Natural killer cell (primary cell): ENCODE data around the gene VPS9D1. TPM values are rescaled to one million over a fixed set of nuclear protein-coding genes. Genes with fewer than 3 reads are reported as not detected.

ENCODE experiments used
- ATAC-seq, 3 donors: fragments of 150-1000 bp in 2 of 3; fragments of 200-7000 bp in 1 of 3; cut with Tn5 transposase; 1 replicate in 1 of 3; 2 replicates in 2 of 3; pipeline ENCODE4 v1.10.0; 2021; ENCODE audit warnings: mild to moderate bottlenecking in 2 of 3, moderate library complexity in 2 of 3
- DNase-seq, 2 donors: peaks; one replicate each; pipeline versions ENCODE4 v3.0.0 to v3.0.0-alpha.2; 2013 to 2021; ENCODE audit warnings: mixed read lengths in 1 of 2
- H3K27ac ChIP-seq: one replicate; pipeline ENCODE4 v1.5.1; 2013; ENCODE audit warnings: mild to moderate bottlenecking, low read length
- H3K27me3 ChIP-seq: one replicate; pipeline ENCODE4 v1.6.1; 2013; ENCODE audit warnings: low read length; ENCODE audit not compliant: control insufficient read depth, insufficient read depth
- H3K36me3 ChIP-seq: one replicate; pipeline ENCODE4 v1.6.1; 2013; ENCODE audit warnings: low read length; ENCODE audit not compliant: control insufficient read depth, insufficient read depth
- H3K4me1 ChIP-seq: one replicate; pipeline ENCODE4 v1.6.1; 2013; ENCODE audit warnings: low read length; ENCODE audit not compliant: control insufficient read depth, insufficient read depth
- H3K4me3 ChIP-seq: one replicate; pipeline ENCODE4 v1.5.1; 2013; ENCODE audit warnings: low read length
- H3K9me3 ChIP-seq: one replicate; pipeline ENCODE4 v1.6.1; 2013; ENCODE audit warnings: low read length; ENCODE audit not compliant: control insufficient read depth, insufficient read depth
- H3K27ac Mint-ChIP-seq, 2 donors: one replicate each; pipeline ENCODE4 v1.8.0; 2022; ENCODE audit warnings: mild to moderate bottlenecking in 2 of 2, mixed read lengths in 2 of 2, moderate library complexity in 1 of 2
- H3K27me3 Mint-ChIP-seq, 2 donors: one replicate each; pipeline ENCODE4 v1.8.0; 2022; ENCODE audit warnings: low read depth in 2 of 2, mixed read lengths in 2 of 2
- H3K36me3 Mint-ChIP-seq: one replicate; pipeline ENCODE4 v1.8.0; 2022; ENCODE audit warnings: mixed read lengths
- H3K4me1 Mint-ChIP-seq, 2 donors: one replicate each; pipeline ENCODE4 v1.8.0; 2022; ENCODE audit warnings: mixed read lengths in 2 of 2
- H3K4me3 Mint-ChIP-seq: one replicate; pipeline ENCODE4 v1.8.0; 2022; ENCODE audit warnings: mild to moderate bottlenecking, moderate library complexity, mixed read lengths
- H3K9me3 Mint-ChIP-seq, 2 donors: one replicate each; pipeline ENCODE4 v1.8.0; 2022; ENCODE audit warnings: mixed read lengths in 2 of 2
- CTCF ChIP-seq: fragments of 200-600 bp; IDR thresholded peaks from one replicate; pipeline ENCODE4 v1.8.0; 2022; ENCODE audit warnings: antibody characterized with exemption
- WGBS: methylation state at CpG from one replicate; pipeline ENCODE4 v1.1.7; 2013; ENCODE audit warnings: missing lambda C conversion rate; ENCODE audit not compliant: insufficient coverage; 5-methylcytosine and 5-hydroxymethylcytosine counted together
- intact Hi-C: fragments of 100-400 bp; cut with micrococcal nuclease; formaldehyde crosslinking; loops from one replicate; pipeline ENCODE4 v1.14.2; 2022
- total RNA-seq, 4 donors: library from RNA; stranded (reverse); fragments of 120-200 nt in 1 of 4; gene quantifications; one replicate each; pipeline versions ENCODE4 v1.2.3 to v1.2.4, GENCODE V29; 2013 to 2022

The VPS9D1 gene
- total RNA-seq, 3 donors from 2014 or later (not counting 1 experiment from before 2014, with no cell fraction given): 31.7 to 43.0 (median 35.4) TPM

DNA sequence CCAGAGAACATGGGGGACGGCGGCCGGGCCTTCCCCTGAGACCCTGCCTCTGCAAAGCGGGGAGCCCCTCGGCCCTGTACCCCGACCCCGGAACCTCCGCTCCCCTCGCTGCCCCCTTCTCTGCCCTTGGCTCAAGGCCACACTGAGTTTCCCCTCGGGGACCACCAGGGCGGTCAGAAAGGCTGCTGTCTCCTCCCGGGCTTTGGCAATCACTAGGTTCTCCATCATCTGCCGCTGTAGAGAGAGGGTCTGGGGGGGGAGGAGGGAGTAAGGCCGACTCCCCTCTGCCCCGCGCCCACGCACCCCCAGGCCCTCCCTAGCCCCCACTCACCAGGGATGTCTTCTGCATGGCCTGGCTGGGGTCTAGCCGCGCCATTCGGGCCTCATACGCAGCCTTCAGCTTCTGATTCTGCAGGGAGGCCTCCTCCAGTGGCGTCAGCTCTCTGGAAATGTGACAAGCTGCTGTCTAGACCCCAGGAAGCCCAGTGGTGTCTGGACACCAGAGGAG lies 8.4 kb downstream of the VPS9D1 start:
- Histone ChIP-seq H3K27me3 (no peaks in the 10 kb centered on the region), H3K36me3 (no peaks in the 10 kb centered on the region), H3K4me1 (peaks cover 19% of the 10 kb centered on the region), H3K4me3 (peak overlapping the region; percentile 18), H3K9me3 (no peaks in the 10 kb centered on the region), H3K27ac (no peak overlapping the region)
- intact Hi-C loops: no loop called here
- Mint-ChIP-seq H3K4me3 (peak overlapping the region; percentile 53), H3K9me3 (no peaks in the 10 kb centered on the region), H3K4me1 (peaks cover 0 to 3% of the 10 kb centered on the region in 2 donors), H3K36me3 (no peaks in the 10 kb centered on the region), H3K27me3 (no peaks in the 10 kb centered on the region), H3K27ac (no peak overlapping the region)
- DNase-seq (no peak), ATAC-seq (no peak)
- WGBS: 13% methylated on average over 18 of the region's 22 CpGs
- TF ChIP-seq CTCF: no peak

DNA sequence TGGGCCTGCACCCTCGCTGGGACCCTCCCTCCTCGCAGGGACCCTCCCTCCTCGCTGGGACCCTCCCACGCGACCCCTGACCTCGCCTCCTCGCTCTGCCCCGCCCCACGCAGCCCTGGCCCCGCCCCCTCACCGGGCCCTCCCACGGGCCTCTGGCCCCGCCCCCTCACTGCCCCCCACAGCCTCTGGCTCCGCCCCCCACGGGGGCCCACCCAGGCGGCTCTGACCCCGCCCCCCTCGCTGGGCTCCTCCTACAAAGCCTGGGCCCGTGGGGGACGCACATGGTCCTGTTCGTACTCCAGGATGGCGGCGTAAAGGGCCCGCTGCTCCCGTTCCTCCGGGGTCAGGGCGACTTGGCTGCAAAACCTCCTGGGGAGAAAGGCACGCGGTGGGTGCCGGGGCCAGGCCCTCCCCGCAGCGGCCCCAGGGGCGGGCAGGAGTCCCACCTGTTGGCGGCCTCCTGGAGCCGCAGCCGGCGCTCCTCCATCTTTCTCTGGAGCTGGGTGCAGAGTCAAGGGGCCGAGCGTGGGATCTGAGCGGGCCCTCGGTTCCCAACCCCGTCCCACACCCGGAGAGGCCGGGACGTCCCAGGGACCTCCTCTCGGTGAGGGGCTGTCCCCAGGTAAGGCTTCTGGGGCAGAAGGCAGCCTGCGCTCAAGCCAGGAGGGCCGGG lies 9.0 kb downstream of the VPS9D1 start:
- H3K36me3 Mint-ChIP-seq: no peaks in the 10 kb centered on the region

DNA sequence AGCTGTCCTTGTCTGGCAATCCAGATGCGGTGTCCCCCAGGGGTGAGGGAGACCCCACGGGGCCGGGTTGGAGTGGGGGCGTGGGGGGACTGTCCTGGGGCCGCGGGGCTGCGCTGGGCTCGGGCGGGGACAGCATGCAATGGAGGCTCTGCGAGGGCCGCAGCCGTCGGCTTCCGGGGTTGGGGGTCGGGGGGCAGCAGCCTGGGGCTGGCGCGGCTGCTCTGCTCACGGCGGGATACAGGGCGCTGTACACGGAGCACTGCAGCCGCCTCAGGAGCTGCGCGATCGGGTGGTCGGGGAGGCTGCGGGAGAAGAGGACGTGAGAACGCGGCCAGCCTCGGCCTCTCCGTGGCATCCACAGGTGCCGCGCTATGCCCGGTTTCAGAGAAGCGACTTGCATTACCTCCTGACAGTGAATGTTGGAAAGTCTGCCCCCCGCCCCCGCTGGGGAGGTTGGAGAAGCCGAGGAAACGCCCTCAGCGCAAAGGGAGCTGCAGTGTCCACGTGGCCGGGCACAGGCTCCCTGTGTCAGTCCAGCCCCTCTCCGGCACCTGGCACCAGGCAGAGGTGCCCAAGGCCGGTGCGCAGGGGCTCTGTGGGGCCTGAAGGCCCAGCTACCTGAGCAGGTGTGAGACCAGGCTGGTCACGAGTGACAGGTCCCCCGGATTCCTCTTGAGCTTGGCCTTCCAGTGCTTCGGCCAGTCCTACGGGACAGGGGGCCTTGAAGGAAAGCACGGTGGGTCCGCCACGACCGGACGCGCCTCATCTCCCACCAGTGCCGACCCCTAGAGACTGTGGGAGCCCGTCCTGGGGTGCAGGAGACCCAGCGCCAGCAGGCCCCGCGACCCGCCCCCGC lies 9.8 kb downstream of the VPS9D1 start:
- Histone ChIP-seq H3K36me3 (no peaks in the 10 kb centered on the region), H3K4me1 (peaks cover 23% of the 10 kb centered on the region), H3K27ac (no peak overlapping the region), H3K27me3 (no peaks in the 10 kb centered on the region), H3K9me3 (no peaks in the 10 kb centered on the region), H3K4me3 (no peak overlapping the region)
- 94% methylated on average over 63 of the region's 63 CpGs for WGBS
- H3K4me1 Mint-ChIP-seq: peaks cover 3% of the 10 kb centered on the region in 2 donors
- H3K9me3 Mint-ChIP-seq: no peaks in the 10 kb centered on the region
- no peaks in the 10 kb centered on the region for H3K27me3 Mint-ChIP-seq
- H3K4me3 Mint-ChIP-seq: no peak overlapping the region
- no peak overlapping the region for H3K27ac Mint-ChIP-seq
- intact Hi-C loops: no loop called here
- no peaks in the 10 kb centered on the region for H3K36me3 Mint-ChIP-seq
- DNase-seq (no peak), ATAC-seq (no peak)
- no peak for TF ChIP-seq CTCF

More for the DNA sequence above, 9.0 kb downstream of the VPS9D1 start:
- no peaks in the 10 kb centered on the region for H3K4me1 Mint-ChIP-seq
- Histone ChIP-seq H3K9me3 (no peaks in the 10 kb centered on the region), H3K27me3 (no peaks in the 10 kb centered on the region), H3K36me3 (no peaks in the 10 kb centered on the region), H3K27ac (no peak overlapping the region), H3K4me1 (peaks cover 19% of the 10 kb centered on the region), H3K4me3 (peak overlapping the region; percentile 24)
- H3K9me3 Mint-ChIP-seq: no peaks in the 10 kb centered on the region
- peak; percentile 94 to 97 (median 95) for ATAC-seq
- intact Hi-C loops: no loop called here
- H3K27ac Mint-ChIP-seq: no peak overlapping the region
- WGBS: 4% methylated on average over 44 of the region's 48 CpGs
- H3K4me3 Mint-ChIP-seq: no peak overlapping the region
- TF ChIP-seq CTCF: no peak
- peak; percentile 50 to 85 for DNase-seq
- no peaks in the 10 kb centered on the region for H3K27me3 Mint-ChIP-seq
